ENCODE data around the gene GALNT5. TPM values are rescaled to one million over a fixed set of nuclear protein-coding genes. Genes with fewer than 3 reads are reported as not detected.

Gene GALNT5
- total and polyA plus RNA-seq, 4 donors: under 0.01 to 5.3 (median 0.01) TPM; not detected in 1

DNA sequence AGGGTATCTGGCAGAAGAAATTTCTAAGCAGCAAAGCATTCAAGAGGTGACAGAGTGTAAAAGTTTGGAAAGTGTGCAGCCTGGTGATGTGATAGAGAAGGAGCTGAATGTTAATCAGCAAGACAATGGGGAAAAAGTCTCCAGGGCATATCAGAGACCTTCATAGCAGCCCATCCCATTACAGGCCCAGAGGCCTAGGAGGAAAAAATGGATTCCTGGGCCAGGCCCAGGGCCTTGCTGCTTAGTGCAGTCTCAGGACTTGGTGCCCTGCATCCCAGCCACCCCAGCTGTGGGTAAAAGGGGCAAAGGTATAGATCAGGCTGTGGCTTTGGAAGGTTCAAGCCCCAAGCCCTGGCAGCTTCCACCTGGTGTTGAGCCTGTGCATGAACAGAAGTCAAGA is 104.0 kb downstream of the GALNT5 start:
- no peak overlapping the region for H3K27ac ChIP-seq (ENCODE audit: low read depth in 1 of 2, low read length in 2 of 2)
- no peaks in the 10 kb centered on the region for H3K4me1 ChIP-seq (ENCODE audit: control insufficient read depth in 4 of 4, insufficient read depth in 4 of 4, low read length in 3 of 4)
- H3K36me3 ChIP-seq (ENCODE audit: control insufficient read depth in 4 of 4, insufficient read depth in 3 of 4, low read depth in 1 of 4, low read length in 3 of 4): no peaks in the 10 kb centered on the region
- no peak overlapping the region for H3K4me3 ChIP-seq (ENCODE audit: low read depth in 1 of 3, low read length in 3 of 3)
- H3K9me3 ChIP-seq (ENCODE audit: control insufficient read depth in 4 of 4, low read length in 3 of 4): peaks cover 0 to 7% (median 5%) of the 10 kb centered on the region in 4 donors
- no peak for DNase-seq (ENCODE audit: low spot score)
- H3K27me3 ChIP-seq (ENCODE audit: control insufficient read depth in 4 of 4, insufficient read depth in 4 of 4, low read length in 3 of 4): no peaks in the 10 kb centered on the region
- TF ChIP-seq YY1 (IDR thresholded peaks at IDR 0.05) (no peak), EGR1 (IDR thresholded peaks at IDR 0.05; ENCODE audit: low read depth in 2 of 2) (no peak)
- no peak overlapping the region for H3K9ac ChIP-seq (ENCODE audit: low read depth in 1 of 2, low read length in 2 of 2)

- peaks cover 0 to 7% (median 5%) of the 10 kb centered on the region in 4 donors for H3K9me3 ChIP-seq (ENCODE audit: control insufficient read depth in 4 of 4, low read length in 3 of 4)
- no peaks in the 10 kb centered on the region for H3K27me3 ChIP-seq (ENCODE audit: control insufficient read depth in 4 of 4, insufficient read depth in 4 of 4, low read length in 3 of 4)
- 96% methylated on average over 2 of the region's 2 CpGs for WGBS
Measured at GRCh38 chr2:157362627-157363026, 105.1 kb downstream of the GALNT5 start.

GRCh38 chr2:157363612-157364101 is 106.2 kb downstream of the GALNT5 start:
- Histone ChIP-seq H3K9ac (ENCODE audit: low read depth in 1 of 2, low read length in 2 of 2) (no peak overlapping the region), H3K27ac (ENCODE audit: low read depth in 1 of 2, low read length in 2 of 2) (no peak overlapping the region), H3K4me1 (ENCODE audit: control insufficient read depth in 4 of 4, insufficient read depth in 4 of 4, low read length in 3 of 4) (peaks cover 0 to 10% (median 8%) of the 10 kb centered on the region in 4 donors), H3K4me3 (ENCODE audit: low read depth in 1 of 3, low read length in 3 of 3) (no peak overlapping the region), H3K9me3 (ENCODE audit: control insufficient read depth in 4 of 4, low read length in 3 of 4) (peaks cover 0 to 7% (median 5%) of the 10 kb centered on the region in 4 donors), H3K36me3 (ENCODE audit: control insufficient read depth in 4 of 4, insufficient read depth in 3 of 4, low read depth in 1 of 4, low read length in 3 of 4) (no peaks in the 10 kb centered on the region), H3K27me3 (ENCODE audit: control insufficient read depth in 4 of 4, insufficient read depth in 4 of 4, low read length in 3 of 4) (no peaks in the 10 kb centered on the region)
- WGBS: 71% methylated on average over 2 of the region's 2 CpGs
- DNase-seq (ENCODE audit: low spot score): no peak
- TF ChIP-seq CTCF (IDR thresholded peaks at IDR 0.05; ENCODE audit: low read depth, low read length, missing input control) (no peak), SP1 (IDR thresholded peaks at IDR 0.05) (no peak), FOXA2 (IDR thresholded peaks at IDR 0.05) (no peak), FOXA1 (IDR thresholded peaks at IDR 0.05) (no peak), RXRA (IDR thresholded peaks at IDR 0.05) (no peak), GABPA (IDR thresholded peaks at IDR 0.05 in 1 of 2, conservative IDR thresholded peaks at IDR 0.05 in 1 of 2) (no peak), RAD21 (IDR thresholded peaks at IDR 0.05) (no peak), HNF4G (IDR thresholded peaks at IDR 0.05) (no peak), TAF1 (conservative IDR thresholded peaks at IDR 0.05) (no peak)
- TF ChIP-seq, protein P1, sequence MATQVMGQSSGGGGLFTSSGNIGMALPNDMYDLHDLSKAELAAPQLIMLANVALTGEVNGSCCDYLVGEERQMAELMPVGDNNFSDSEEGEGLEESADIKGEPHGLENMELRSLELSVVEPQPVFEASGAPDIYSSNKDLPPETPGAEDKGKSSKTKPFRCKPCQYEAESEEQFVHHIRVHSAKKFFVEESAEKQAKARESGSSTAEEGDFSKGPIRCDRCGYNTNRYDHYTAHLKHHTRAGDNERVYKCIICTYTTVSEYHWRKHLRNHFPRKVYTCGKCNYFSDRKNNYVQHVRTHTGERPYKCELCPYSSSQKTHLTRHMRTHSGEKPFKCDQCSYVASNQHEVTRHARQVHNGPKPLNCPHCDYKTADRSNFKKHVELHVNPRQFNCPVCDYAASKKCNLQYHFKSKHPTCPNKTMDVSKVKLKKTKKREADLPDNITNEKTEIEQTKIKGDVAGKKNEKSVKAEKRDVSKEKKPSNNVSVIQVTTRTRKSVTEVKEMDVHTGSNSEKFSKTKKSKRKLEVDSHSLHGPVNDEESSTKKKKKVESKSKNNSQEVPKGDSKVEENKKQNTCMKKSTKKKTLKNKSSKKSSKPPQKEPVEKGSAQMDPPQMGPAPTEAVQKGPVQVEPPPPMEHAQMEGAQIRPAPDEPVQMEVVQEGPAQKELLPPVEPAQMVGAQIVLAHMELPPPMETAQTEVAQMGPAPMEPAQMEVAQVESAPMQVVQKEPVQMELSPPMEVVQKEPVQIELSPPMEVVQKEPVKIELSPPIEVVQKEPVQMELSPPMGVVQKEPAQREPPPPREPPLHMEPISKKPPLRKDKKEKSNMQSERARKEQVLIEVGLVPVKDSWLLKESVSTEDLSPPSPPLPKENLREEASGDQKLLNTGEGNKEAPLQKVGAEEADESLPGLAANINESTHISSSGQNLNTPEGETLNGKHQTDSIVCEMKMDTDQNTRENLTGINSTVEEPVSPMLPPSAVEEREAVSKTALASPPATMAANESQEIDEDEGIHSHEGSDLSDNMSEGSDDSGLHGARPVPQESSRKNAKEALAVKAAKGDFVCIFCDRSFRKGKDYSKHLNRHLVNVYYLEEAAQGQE (IDR thresholded peaks at IDR 0.05): no peak

More at GRCh38 chr2:157362627-157363026, 105.1 kb downstream of the GALNT5 start:
- no peak overlapping the region for H3K27ac ChIP-seq (ENCODE audit: low read depth in 1 of 2, low read length in 2 of 2)
- H3K4me3 ChIP-seq (ENCODE audit: low read depth in 1 of 3, low read length in 3 of 3): no peak overlapping the region
- no peak for DNase-seq (ENCODE audit: low spot score)
- peaks cover 0 to 4% (median 3%) of the 10 kb centered on the region in 4 donors for H3K4me1 ChIP-seq (ENCODE audit: control insufficient read depth in 4 of 4, insufficient read depth in 4 of 4, low read length in 3 of 4)
- TF ChIP-seq MAX (IDR thresholded peaks at IDR 0.05): no peak
- TF ChIP-seq YY1 (IDR thresholded peaks at IDR 0.05): no peak
- TF ChIP-seq TAF1 (conservative IDR thresholded peaks at IDR 0.05): no peak
- TF ChIP-seq CTCF (IDR thresholded peaks at IDR 0.05; ENCODE audit: low read depth, low read length, missing input control): no peak
- no peak for TF ChIP-seq EGR1 (IDR thresholded peaks at IDR 0.05; ENCODE audit: low read depth in 2 of 2)
- no peak for TF ChIP-seq GABPA (IDR thresholded peaks at IDR 0.05 in 1 of 2, conservative IDR thresholded peaks at IDR 0.05 in 1 of 2)
- TF ChIP-seq SP1 (IDR thresholded peaks at IDR 0.05): no peak
- no peak for TF ChIP-seq HNF4A (conservative IDR thresholded peaks at IDR 0.05)
- no peak for TF ChIP-seq RXRA (IDR thresholded peaks at IDR 0.05)
- TF ChIP-seq FOXA1 (IDR thresholded peaks at IDR 0.05): no peak
- H3K36me3 ChIP-seq (ENCODE audit: control insufficient read depth in 4 of 4, insufficient read depth in 3 of 4, low read depth in 1 of 4, low read length in 3 of 4): no peaks in the 10 kb centered on the region
- no peak overlapping the region for H3K9ac ChIP-seq (ENCODE audit: low read depth in 1 of 2, low read length in 2 of 2)
